Right lobe of liver (tissue), 4 donors: ENCODE results near the gene MOB1A.

Experiments
- CTCF ChIP-seq, 4 donors: fragments of 200-600 bp in 3 of 4; fragments of 450-650 bp in 1 of 4; IDR thresholded peaks; one replicate each; pipeline versions ENCODE4 v1.5.1 to v1.8.0; 2016 to 2022; ENCODE audit warnings: antibody characterized with exemption in 4 of 4, mild to moderate bottlenecking in 2 of 4
- POLR2A ChIP-seq: fragments of 450-650 bp; IDR thresholded peaks from one replicate; pipeline ENCODE4 v1.6.1; 2017; ENCODE audit warnings: antibody characterized with exemption, mild to moderate bottlenecking
- donor health status: DM: no; HTN: no; CAD: no.
- donor health status: DM: no; HTN: no; CAD: no.
- donor health status: DM: no; HTN: yes; CAD: no.

DNA sequence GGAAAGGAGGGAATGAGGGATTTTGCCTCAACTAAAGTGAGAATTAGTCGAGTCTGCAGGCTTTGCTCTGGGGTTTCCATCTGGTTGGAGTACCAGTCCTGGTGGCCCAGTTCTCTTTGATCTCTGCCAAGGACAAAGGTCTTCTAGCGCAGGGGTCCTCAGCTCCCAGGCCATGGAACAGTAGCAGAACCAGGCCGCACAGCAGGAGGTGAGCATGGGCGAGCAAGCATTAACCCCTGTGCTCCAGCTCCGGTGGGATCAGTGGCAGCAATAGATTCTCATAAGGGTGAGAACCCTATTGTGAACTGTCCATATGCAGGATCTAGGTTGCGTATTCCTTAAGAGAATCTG, 43.6 kb upstream of the MOB1A start:
- no peak for TF ChIP-seq CTCF (IDR thresholded peaks at IDR 0.05)
- TF ChIP-seq POLR2A = no peak
